NCI-H187 treated with DMSO at 0.1 percent for 48 hours (cell line): ENCODE data around the gene GALT.

Source experiments
- DNase-seq: peaks from one replicate; lab custom pipeline; 2025; lab: John Stamatoyannopoulos, UW

Gene GALT

DNA sequence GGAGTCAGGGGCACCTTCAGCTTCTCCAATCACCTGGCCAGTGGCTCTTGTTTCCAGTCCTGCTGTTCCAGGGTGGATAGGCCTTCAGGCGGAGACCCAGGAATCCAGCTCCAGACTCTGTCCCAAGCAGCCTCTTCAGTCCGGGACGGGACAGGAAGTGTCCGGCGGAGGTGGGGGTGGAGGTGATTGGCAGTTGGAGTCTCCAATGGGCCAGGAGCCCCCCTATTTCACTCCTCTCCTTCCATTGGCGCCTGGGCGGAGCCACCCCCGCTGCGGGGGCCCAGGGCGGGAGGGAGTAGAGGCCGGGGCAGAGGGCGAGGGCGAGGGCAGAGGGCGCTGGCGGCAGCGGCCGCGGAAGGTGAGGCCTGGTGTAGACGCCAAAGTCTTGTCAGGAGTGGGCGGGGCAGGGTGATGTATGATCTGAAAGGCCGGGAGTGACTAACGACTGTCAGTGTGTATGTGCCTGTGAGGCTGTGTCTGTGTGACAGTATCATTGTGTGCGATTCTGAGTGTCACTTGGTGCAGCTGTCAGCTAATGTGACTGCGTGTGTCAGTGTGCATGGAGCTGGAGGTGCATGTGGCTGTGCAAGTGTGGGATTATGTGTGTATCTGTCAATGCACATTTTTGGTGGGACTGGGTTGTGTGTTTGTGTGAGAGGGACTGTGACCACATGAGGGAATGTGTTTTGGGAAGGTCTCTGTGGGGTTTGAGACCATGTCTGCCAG is 5.6 kb downstream of the GALT start, which contains the start of gene IL11RA:
TSS of gene IL11RA (plus strand) at position 310 of the 726 bp plus-strand sequence. CDS start 3,033 bp downstream, outside the sequence.
- DNase-seq: no peak

DNA sequence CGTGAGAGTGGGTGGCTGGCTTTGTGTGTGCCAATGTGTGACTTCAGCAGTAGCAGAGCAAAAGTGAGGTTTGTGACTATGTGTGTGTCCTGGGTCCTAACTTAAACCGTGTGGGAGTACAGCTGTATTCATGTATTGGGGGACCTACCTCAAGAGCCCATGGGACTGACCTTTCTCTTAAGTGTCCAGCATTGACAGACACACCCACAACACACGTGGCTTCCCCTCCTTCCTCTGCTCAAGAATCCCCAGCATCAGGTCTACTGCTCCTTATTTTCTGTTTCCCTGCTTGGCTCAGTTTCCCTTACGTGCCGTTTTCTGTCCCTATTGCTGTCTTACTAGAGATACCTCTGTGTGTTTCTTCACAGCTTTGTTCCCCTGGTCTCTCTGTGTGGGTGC is 6.1 kb downstream of the GALT start:
- DNase-seq: no peak

DNA sequence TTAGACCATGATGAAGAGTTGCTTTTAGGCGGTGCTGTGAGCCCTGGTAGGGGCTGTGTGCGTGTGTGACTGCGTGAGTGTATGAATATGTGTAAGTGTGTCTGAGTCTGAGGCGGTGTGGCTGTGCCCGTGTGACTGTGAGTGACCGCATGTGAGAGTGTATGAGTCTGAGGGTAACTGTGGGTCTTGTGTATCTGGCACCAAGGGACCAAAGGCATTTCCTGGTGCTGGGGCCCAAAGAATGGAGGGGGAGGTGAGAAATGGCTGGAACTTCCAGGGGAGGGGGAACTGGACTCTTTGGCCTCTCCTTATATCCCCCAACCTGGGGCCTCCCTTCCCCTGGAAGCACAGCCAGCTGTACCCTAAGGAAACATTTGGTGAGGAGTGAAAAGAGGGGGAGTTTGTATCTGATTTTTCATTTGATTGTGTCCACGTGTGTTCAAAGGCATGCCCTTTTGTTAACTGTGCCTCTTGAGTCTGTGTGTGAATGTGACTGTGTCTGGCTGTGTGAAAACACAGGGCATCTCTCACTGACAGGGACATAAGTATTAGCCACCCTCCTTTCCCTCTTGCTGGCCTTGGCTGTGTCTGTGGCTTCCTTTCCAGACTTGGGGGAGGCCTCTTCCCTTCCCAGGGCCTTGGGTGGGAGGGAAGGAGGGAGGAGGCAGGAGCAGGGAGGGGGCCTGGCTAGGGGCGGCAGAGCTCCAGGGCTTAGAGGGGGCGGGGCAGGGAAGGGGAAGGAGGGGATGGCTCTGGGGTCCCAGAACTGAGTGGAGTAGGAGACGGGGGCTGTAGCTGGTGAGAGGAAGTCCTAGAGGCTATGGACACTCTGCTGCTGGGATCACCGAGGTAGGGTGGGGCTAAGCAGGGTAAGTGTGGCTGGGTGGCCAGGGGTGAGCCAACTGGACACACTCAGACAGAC is 6.9 kb downstream of the GALT start:
- DNase-seq: no peak

DNA sequence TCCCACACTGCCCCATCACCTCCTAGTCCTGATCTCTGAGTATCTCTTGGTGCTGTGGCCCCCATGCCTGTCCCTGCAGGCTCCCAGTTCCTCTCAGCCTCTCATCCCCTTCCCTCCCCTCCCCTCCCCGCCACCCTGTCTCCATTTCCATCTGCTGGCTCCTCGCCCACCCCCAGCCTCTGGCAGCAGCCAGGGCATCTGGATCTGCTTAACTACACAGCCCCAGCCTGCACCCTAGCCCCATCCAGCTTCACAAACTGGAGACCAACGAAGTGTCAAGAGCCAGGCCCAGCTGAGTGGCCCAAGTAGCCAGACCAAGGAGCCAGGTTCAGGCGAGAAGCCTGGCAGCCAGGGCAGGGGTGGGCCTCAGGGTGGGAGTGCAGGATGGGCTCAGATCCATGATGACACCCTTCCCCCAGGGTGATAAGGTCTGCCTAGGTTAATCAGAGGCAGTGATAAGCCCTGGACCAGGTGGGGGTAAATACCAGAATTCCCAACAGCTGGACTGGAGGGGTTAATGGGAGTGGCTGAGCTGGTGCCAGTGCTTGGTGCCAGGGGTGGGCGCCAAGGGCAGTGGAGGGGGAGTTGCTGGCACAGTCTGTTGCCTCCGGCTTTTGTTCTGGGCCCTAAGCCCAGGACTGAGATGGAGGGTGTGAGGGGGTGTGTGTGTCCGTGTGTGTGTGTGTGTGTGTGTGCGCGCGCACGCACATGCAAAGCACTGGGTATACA is 8.0 kb downstream of the GALT start:
- DNase-seq: no peak

DNA sequence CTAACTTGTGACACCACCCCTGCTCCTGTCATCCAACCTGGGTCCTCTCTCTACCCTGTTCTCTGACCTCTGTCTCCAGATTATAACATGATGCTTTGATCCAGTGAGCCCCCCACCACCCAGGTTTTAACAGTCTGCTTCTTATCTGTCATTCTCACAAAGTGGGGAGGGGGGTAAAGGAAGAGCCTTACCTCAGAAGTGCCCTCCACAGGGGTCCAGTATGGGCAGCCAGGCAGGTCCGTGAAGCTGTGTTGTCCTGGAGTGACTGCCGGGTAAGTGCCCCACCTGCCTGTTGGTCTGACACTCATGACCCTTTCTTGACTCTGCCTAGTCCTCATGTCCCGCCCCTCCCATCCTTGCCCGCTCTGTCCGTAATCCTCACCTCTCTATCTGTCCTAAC is 8.9 kb downstream of the GALT start:
- DNase-seq: no peak

DNA sequence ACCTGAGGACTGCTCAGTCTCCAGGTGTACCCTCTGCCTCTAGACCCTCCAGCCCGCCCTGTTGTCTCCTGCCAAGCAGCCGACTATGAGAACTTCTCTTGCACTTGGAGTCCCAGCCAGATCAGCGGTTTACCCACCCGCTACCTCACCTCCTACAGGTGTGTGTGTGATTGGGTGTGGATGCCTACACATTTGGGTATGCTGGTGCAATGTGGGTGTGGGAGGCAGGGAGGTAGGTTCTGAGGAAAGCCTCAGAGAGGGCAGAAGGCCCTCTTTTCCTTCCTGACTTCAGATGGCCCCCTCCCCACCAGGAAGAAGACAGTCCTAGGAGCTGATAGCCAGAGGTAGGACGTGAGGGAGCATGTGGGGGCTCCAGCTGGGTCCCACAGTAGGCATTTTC is 10.5 kb downstream of the GALT start:
- DNase-seq: no peak

DNA sequence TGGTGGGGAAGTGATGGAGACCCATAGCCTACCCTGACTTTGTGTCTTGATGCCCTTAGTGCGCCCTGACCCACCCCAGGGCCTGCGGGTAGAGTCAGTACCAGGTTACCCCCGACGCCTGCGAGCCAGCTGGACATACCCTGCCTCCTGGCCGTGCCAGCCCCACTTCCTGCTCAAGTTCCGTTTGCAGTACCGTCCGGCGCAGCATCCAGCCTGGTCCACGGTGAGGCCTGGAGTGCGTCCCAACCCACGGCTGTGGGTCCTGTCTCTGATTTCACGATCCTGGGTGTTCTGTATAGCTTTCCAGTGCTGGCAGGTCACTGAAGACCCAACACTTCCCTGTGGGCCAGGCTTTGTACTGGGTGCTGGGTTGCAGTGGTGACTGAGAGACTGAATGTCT is 12.0 kb downstream of the GALT start:
- no peak for DNase-seq

DNA sequence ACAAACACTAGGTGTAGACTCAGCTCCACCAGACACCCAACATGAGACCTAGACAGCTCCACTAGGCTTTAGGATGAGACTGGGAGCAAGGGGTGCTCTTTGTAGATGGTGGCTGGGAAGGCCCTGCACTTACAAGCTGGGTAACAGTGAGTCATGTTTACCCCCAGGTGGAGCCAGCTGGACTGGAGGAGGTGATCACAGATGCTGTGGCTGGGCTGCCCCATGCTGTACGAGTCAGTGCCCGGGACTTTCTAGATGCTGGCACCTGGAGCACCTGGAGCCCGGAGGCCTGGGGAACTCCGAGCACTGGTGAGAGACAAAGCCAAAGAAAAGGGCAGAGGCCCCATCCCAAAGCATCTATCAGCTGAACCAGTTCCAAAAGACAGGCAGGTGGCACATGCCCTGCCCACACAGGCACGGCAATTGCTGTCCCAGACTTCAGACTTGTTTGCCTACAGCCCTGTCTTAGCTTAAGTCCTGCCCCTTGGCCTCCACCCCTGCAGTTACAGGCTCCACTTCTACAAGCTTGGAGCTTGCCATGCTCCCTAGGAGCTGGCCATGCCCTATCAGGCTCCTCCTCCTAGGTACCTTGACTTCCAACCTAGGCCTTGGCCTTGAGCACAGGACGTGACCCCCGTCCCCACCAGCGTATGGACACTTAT is 13.2 kb downstream of the GALT start:
- DNase-seq: no peak

DNA sequence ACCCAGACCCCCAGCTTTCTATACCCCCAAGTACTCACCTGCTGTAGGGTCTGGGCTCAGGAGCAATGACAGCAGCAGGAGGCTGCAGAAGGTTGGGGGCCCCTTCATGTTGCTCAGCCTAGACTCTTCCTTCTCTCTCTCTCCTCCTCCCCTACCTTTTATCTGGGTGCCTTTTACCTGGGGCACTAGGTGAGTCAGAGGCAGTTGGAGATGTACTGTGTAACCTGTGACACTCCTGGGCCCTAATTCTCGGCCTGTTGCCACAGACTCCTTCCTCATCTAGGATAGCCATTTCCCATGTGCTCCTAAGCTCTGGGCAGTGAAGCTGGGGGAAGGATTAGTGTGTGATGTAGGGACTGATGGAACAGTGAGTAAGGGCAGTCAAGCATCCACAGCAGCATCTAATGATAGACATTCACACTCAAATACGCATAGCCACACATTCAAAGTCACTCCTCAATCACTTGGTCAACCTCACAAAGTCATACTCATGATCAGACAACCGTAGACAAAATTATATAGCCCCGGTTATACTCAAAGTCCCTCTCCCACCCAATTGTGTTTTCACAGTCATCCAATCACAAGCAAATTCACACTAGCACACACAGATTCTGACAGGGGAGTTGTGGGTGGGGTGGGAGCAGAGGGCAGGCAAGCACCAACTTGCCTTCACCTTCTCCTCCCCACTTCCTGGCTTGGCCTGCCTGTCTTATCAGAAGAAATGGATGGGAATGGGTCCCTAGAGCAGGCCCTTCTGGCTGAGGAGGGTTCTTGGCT is 16.2 kb downstream of the GALT start, which contains the start of gene CCL27:
TSS of gene CCL27 (minus strand) at position 132 of the 777 bp plus-strand sequence. CDS start at position 108, 24 bp downstream.
- DNase-seq: no peak

DNA sequence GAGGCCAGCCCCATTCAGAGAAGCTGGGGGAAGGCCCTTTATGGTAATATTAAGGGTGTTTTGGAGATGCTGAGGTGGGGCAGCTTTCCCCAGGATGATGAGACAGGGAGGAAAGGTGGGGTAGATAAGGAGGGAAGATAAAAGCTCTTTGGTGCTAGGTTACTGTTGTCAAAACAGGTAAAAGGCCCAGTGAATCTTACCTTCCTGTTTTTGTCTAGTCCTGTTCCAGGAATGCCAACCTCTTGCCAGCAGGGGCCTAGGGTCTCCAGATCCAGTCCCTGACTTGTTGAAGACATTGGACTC is 16.8 kb downstream of the GALT start:
- no peak for DNase-seq

DNA sequence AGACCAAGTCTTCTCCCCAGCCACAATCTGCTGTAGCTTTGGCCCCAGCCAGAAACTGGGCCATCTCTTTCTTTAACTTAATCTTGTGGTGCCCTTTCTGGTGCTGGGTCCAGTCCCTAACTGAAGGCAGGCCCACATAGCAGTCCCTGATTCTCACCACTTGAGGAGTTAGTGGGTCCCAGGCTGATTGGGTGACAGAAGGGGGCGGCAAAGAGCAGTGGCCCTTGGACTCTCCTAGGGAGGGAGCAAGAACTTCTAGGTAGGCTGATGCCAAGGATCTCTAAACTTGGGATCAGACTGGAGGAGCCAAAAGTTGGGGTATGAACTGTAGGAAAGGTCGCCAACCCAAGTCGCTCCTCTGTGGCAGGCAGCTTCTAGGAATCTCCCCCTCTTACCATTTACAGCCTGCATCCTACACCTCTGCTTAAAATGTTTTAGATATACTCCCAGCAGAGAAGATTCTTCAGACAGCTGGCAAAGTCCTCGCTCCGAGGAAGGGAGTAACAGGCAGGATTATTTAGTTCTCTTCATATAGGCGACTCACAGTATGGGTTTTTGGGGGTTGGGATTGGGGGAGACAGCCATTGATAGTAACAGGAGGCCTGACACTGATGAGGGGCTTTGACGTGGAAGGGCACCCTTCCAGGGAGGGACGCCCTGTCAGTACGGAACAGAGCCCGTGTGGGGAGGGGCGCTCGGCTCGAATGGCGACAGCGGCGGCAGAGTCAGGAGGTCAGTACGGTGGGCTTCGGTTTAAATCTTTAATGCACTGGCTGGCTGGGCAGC is 18.0 kb downstream of the GALT start:
- no peak for DNase-seq

DNA sequence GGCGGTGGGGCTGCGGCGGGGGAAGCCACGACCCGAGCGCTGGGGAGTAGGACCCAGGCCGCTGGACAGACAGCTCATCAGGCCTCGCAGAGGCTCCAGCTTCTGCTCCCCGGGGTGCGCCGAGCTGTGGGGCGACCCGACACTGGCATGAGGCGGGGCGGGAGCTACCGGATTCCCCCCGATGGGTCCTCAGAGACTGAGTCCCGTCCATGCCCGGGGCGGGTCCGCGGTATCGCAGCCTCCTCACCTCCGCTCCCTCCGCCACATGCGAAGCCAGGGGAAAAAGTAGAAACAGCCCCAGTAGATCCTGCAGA is 18.5 kb downstream of the GALT start:
- DNase-seq: no peak

DNA sequence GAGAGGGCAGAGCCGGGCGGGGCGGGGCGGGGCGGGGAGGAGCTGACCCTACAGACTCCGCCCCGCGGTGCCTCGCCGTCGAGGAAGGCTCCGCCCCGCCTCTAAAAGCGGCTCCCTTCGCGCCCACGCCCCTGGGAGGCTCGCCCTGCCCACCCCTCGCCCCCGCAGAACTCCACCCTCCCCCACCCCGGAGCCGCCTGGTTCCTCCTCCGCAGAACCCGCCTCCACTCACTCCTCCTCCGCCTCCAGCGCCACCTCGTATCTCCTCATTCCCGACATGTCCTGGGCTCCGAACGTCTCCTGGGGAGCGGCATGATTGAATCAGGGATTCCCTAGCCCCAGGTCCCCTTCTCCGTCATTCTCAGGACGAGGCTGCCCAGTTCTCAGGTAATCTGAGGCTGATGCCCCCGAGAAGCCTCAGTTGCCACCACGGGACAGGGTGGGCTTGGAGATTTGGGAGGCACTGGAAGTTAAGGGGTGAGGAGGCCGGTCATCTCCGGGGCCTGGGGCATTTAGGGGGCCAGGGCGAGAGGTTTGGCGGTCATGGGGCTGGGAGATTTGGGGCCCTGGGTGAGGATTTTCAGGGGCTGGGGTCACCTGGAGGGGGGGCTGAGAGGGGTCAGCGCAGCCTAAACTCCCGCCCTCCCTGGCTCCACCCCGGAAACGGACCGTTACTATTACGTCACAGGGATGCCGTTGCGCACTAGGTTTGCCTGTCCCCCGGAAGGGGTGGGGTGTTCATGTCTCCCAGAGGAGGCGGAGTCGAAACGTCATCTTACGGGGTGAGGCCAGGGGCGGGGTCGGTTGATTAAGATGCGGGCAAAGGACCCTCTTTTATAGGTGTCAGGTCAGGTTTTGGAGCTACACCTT is 19.1 kb downstream of the GALT start:
- DNase-seq: peak; percentile 20

DNA sequence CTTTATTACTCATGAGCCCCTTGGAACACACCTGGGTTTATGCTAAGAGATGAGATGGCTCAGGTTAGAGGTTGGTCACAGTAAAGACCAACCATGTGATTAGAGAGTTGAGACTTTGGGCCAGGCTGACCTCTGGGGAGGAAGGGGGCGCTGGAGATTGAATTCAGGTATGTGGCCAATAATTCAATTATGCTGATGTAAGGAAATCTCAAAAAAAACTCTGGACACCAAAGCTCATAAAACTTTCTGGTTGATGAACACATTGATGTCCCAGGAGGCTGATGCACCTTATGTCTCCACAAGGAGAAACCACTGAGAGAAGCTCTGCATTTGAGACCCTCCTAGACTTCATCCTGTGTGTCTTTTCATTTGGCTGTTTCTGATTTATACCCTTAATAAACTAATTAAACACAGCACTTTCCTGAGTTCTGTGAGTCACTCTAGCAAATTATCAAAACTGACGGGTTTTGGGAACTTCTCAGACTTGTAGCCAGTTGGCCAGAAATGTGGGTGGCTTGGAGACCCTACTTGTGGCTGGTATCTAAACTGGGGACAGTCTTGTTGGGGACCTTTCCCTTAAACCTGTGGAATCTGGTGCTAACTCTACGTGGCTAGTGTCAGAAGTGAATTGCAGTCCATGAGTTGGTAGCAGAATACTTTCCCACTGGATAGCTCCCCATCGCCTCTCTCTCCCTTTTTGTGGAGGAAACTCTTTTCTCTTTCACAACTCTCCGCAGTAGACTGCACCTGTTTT is 23.5 kb downstream of the GALT start:
- DNase-seq: no peak

DNA sequence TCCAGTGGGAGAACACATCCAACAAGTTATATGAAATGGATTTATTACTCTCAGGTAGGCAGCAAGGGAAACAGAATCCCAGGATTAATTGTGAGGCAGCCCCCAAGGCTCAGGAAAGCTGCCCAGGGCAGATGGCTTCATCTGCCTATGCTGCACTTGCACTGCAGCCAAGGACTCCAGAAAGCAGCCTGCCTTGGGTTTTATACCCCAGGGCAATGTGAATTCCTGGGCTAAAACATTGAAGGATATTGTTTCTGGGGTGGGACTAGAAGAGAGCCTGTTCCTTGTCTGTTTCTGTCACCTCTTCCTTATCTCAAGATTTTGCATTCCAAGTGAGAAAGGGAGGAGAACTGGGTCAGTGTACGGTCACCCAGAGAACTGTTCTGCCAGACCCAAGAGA is 24.8 kb downstream of the GALT start:
- no peak for DNase-seq

DNA sequence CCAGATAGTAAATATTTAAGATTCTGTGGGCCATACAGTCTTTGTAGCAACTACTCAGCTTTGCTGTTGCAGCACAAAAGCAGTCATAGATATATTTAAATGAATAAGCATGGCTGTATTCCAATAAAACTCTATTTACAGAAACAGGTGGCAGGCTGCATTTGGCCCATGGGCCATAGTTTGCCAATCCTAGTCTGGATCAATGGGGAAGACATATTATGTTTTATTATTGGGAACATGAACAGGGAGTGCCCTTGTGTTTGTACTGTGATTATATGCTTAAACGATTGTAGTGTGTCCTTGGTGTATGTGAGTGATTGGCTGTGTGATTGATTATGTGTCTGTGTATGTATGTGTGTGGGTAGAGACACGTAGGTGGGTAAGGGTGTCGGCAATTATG is 28.0 kb downstream of the GALT start:
- no peak for DNase-seq

DNA sequence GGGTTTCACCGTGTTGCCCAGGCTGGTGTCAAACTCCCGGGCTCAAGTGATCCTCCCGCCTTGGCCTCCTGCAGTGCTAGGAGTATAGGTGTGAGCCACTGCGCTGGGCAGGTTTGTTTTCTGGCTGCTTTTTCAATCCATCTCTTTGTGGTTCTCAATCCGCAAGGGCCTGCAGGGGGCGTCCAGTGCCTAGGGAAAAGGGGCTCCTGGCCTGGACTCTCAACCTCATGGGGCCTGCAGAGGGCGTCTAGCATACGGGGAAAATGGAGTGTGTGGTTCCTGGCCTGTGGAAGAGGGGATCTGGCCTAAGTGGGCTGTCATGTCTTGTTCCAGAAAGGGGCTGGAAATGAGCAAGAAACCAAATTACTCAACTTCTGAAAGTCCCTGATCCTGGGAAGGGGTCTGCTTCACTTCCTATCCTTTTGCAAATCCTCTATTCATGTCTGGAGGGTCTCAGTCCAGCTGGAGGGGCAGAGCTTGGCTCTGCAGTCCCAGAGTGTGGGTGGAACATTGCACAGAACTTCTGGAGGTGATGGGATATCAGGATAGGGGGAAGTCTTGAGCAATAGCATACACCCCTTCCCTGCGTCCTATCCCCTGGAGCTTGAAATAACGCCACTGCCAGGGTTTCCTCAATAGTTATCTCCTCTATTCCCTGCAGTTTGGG is 28.7 kb downstream of the GALT start:
- peak; percentile 18 for DNase-seq

DNA sequence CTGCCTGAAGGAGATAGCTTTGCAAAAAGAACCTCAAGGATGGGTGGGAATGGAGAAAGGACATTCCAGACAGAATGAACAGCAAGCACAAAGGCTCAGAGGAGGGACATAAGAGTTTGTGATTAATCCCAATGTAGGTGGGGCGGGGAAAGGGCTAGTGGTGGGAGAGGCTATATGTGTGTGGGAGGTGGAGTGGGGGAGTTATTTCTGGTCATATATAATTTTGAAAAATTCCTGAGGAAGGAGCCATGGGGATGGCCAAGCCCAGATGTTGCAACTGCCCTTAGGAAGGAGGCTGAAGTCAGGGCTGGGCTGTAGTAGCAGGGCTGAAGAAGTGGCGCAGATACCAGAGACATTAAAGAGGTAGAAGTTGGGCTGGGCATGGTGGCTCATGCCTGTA is 29.4 kb downstream of the GALT start:
- no peak for DNase-seq
